GM18526 (cell line): ENCODE measurements around the gene CRISPLD2.

ENCODE experiments used
- POLR2A ChIP-seq: IDR thresholded peaks from 3 replicates; pipeline ENCODE4 v1.6.1; 2011; ENCODE audit not compliant: insufficient read length; ENCODE audit errors: extremely low read depth

Gene CRISPLD2

GRCh38 chr16:84791088-84791487, 28.7 kb upstream of the CRISPLD2 start:
- TF ChIP-seq POLR2A = no peak

GRCh38 chr16:84791501-84791900, 28.3 kb upstream of the CRISPLD2 start:
- TF ChIP-seq POLR2A = no peak

DNA sequence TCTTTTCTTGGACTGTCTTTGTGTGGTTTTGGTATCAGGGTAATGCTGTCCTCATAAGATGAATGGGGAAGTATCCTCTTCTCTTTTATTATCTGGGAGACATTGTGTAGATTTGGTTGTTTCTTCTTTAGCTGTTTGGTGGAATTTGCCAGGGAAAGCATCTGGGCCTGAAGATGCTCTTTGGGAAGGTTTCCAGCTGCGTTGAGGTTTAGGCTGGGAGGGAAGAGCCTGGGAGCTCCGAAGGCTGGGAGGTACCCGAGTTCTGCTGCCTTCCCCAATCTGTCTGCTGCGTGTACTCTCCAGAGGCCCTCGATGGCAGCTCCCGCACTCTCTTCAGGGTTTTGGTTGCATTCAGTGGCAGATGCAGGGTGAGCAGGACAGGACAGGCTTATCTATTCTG, 25.6 kb upstream of the CRISPLD2 start:
- TF ChIP-seq POLR2A = no peak

GRCh38 chr16:84794626-84795025, 25.2 kb upstream of the CRISPLD2 start:
- TF ChIP-seq POLR2A = no peak

- TF ChIP-seq POLR2A = no peak
These were observed 24.3 kb upstream of the CRISPLD2 start for GRCh38 chr16:84795329-84796053.

GRCh38 chr16:84800158-84800978, 19.4 kb upstream of the CRISPLD2 start:
- TF ChIP-seq POLR2A = no peak

DNA sequence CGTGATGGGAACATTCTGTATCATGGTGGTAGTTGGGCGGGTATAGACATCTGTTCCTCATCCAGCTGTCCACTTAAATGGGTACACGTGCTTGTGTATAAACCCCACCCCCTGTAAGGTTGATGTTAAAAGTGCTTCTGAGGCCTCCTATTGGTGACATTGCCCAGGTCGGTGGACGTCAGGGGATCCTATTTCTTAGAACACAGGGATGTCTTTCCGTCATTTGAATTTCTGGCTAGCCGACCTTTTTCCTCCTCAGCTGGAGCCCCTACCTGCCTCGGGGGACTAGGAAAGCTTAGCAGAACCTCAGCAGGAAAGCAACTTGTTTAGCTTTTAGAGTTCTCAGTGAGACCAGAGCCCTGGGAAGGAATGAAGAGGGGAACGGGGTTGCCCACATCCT, 16.6 kb upstream of the CRISPLD2 start:
- TF ChIP-seq POLR2A = no peak

GRCh38 chr16:84804326-84804725, 15.5 kb upstream of the CRISPLD2 start:
- TF ChIP-seq POLR2A = no peak

GRCh38 chr16:84806256-84806889, 13.4 kb upstream of the CRISPLD2 start:
- TF ChIP-seq POLR2A = no peak

GRCh38 chr16:84806890-84807258, 12.9 kb upstream of the CRISPLD2 start:
- no peak for TF ChIP-seq POLR2A

DNA sequence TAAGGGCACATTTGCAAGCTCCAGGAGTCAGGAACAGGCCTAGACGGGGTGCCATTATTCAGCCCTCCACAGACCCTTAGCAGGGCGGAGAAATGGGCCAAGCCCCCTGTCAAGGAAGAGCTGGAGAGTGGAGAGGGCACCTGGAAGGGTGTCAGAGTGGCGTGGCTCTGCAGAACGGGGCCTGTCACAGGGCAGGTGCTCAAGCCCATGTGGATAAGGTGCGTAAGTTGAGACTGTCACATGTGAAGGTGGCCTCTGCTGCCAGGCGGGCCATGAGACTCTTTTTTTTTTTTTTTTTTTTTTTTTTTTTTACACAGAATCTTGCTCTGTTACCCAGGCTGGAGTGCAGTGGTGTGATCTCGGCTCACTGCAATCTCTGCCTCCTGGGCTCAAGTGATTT, 12.0 kb upstream of the CRISPLD2 start:
- no peak for TF ChIP-seq POLR2A

GRCh38 chr16:84808826-84809225, 11.0 kb upstream of the CRISPLD2 start:
- TF ChIP-seq POLR2A = no peak

GRCh38 chr16:84810518-84811273, 9.1 kb upstream of the CRISPLD2 start:
- TF ChIP-seq POLR2A = no peak

- no peak for TF ChIP-seq POLR2A
These were observed 8.3 kb upstream of the CRISPLD2 start for GRCh38 chr16:84811529-84811928.
